H1 (cell line): ENCODE measurements around the gene BCAS3. TPM values are rescaled to one million over a fixed set of nuclear protein-coding genes. Genes with fewer than 3 reads are reported as not detected.

ENCODE experiments used
- CTCF ChIA-PET: fragments of 300-600 bp; sonication (Branson Sonifier 250); formaldehyde crosslinking; loops from one replicate; lab custom pipeline; 2021; ENCODE audit not compliant: partially characterized antibody; lab: Charles Lee
- POLR2A ChIA-PET: fragments of 300-600 bp; sonication (Branson Sonifier 250); formaldehyde crosslinking; loops from one replicate; lab custom pipeline; 2021; ENCODE audit warnings: inconsistent platforms; ENCODE audit not compliant: partially characterized antibody; lab: Charles Lee
- DNase-seq, 2 experiments: peaks; one replicate each; pipeline versions ENCODE4 v3.0.0 to v3.0.0-alpha.2; 2010 to 2022; ENCODE audit warnings: low spot score in 2 of 2, low read depth in 1 of 2, mixed read lengths in 1 of 2
- FAIRE-seq: peaks from 2 replicates; lab custom pipeline; 2011; peaks lifted over from hg19 to GRCh38; lab: Jason Lieb, UNC
- H2AFZ ChIP-seq: 2 replicates; pipeline ENCODE4 v1.8.1; 2012; ENCODE audit warnings: low read length, inconsistent platforms
- H2AK5ac ChIP-seq: 2 replicates; pipeline ENCODE4 v1.6.1; 2013; ENCODE audit warnings: low read depth, low read length
- H2BK120ac ChIP-seq: replicated peaks from 2 replicates; pipeline ENCODE3; 2013; ENCODE audit warnings: low read depth, low read length, inconsistent platforms
- H2BK12ac ChIP-seq: 2 replicates; pipeline ENCODE4 v1.6.1; 2013; ENCODE audit warnings: low read depth, low read length
- H2BK15ac ChIP-seq: 2 replicates; pipeline ENCODE4 v1.6.1; 2013; ENCODE audit warnings: low read length
- H2BK20ac ChIP-seq: 2 replicates; pipeline ENCODE4 v1.6.1; 2013; ENCODE audit warnings: low read length
- H2BK5ac ChIP-seq: 2 replicates; pipeline ENCODE4 v1.6.1; 2013; ENCODE audit warnings: low read depth, low read length
- H3K14ac ChIP-seq: 2 replicates; pipeline ENCODE4 v1.6.1; 2013; ENCODE audit warnings: inconsistent platforms; ENCODE audit not compliant: insufficient read length
- H3K18ac ChIP-seq: 2 replicates; pipeline ENCODE4 v1.6.1; 2013; ENCODE audit warnings: low read length; ENCODE audit errors: extremely low read depth
- H3K23ac ChIP-seq: 2 replicates; pipeline ENCODE4 v1.6.1; 2013; ENCODE audit warnings: inconsistent platforms; ENCODE audit not compliant: insufficient read length
- H3K23me2 ChIP-seq: 2 replicates; pipeline ENCODE4 v1.6.1; 2013; ENCODE audit warnings: low read depth, low read length
- H3K27ac ChIP-seq: 2 replicates; pipeline ENCODE4 v1.6.1; 2011; ENCODE audit warnings: low read depth, low read length, inconsistent platforms
- H3K27me3 ChIP-seq, 4 experiments: replicated peaks in 1 of 4; 1 replicate in 1 of 4; 2 replicates in 3 of 4; pipeline versions ENCODE4 v1.6.1 to v1.8.1; 2011 to 2013; ENCODE audit warnings: low read length in 3 of 4, mild to moderate bottlenecking in 3 of 4, inconsistent platforms in 2 of 4, mixed read lengths in 2 of 4, moderate library complexity in 1 of 4; ENCODE audit not compliant: control insufficient read depth in 3 of 4, insufficient read depth in 3 of 4; ENCODE audit errors: extremely low read depth in 1 of 4
- H3K36me3 ChIP-seq, 4 experiments: 2 replicates each; pipeline versions ENCODE4 v1.6.1 to v1.8.1; 2011 to 2013; ENCODE audit warnings: mild to moderate bottlenecking in 4 of 4, low read length in 3 of 4, moderate library complexity in 2 of 4, control low read depth in 1 of 4, inconsistent platforms in 1 of 4; ENCODE audit not compliant: insufficient read depth in 4 of 4, control insufficient read depth in 2 of 4
- H3K4ac ChIP-seq: replicated peaks from 2 replicates; pipeline ENCODE3; 2013; ENCODE audit warnings: low read length, low read depth, mixed read lengths, inconsistent platforms; ENCODE audit not compliant: insufficient read length
- H3K4me1 ChIP-seq, 4 experiments: replicated peaks in 1 of 4; 1 replicate in 1 of 4; 2 replicates in 3 of 4; pipeline versions ENCODE4 v1.6.1 to v1.8.1; 2011 to 2013; ENCODE audit warnings: low read length in 3 of 4, inconsistent platforms in 2 of 4, mixed read lengths in 1 of 4; ENCODE audit not compliant: insufficient read depth in 4 of 4, control insufficient read depth in 3 of 4
- H3K4me2 ChIP-seq, 2 experiments: 2 replicates each; pipeline versions ENCODE4 v1.6.1 to v1.8.1; 2011 to 2013; ENCODE audit warnings: low read depth in 2 of 2, low read length in 2 of 2, control low read depth in 1 of 2, inconsistent platforms in 1 of 2, mild to moderate bottlenecking in 1 of 2; ENCODE audit not compliant: insufficient read depth in 1 of 2
- H3K4me3 ChIP-seq, 4 experiments: fragments of 200-600, 300-600 bp in 1 of 4; sonication (generic), shearing (Covaris generic), sonication (Bioruptor Twin) in 1 of 4; 2 replicates each; pipeline versions ENCODE4 v1.5.1 to v1.8.1; 2011 to 2016; ENCODE audit warnings: low read length in 4 of 4, low read depth in 3 of 4, control low read depth in 2 of 4, inconsistent platforms in 2 of 4, mild to moderate bottlenecking in 2 of 4, mixed read lengths in 1 of 4, moderate library complexity in 1 of 4; ENCODE audit not compliant: insufficient read depth in 2 of 4; ENCODE audit errors: extremely low read depth in 1 of 4
- H3K56ac ChIP-seq: replicated peaks from 2 replicates; pipeline ENCODE3; 2013; ENCODE audit warnings: low read depth, mild to moderate bottlenecking, mixed read lengths, low read length, inconsistent platforms; ENCODE audit not compliant: insufficient read length
- H3K79me1 ChIP-seq: 2 replicates; pipeline ENCODE4 v1.6.1; 2013; ENCODE audit warnings: low read depth, low read length, control low read depth
- H3K79me2 ChIP-seq, 2 experiments: 2 replicates each; pipeline versions ENCODE4 v1.6.1 to v1.8.1; 2012 to 2013; ENCODE audit warnings: low read length in 2 of 2, mild to moderate bottlenecking in 2 of 2, inconsistent platforms in 1 of 2; ENCODE audit not compliant: insufficient read depth in 2 of 2, control insufficient read depth in 1 of 2
- H3K9ac ChIP-seq, 4 experiments: replicated peaks in 1 of 4; 1 replicate in 1 of 4; 2 replicates in 3 of 4; pipeline versions ENCODE4 v1.6.1 to v1.8.1; 2011 to 2013; ENCODE audit warnings: low read depth in 3 of 4, low read length in 3 of 4, control low read depth in 2 of 4, mild to moderate bottlenecking in 2 of 4, moderate library complexity in 2 of 4, inconsistent platforms in 1 of 4; ENCODE audit errors: extremely low read depth in 1 of 4
- H3K9me3 ChIP-seq, 2 experiments: 2 replicates each; pipeline versions ENCODE4 v1.6.1 to v1.8.1; 2012 to 2013; ENCODE audit warnings: mild to moderate bottlenecking in 2 of 2, moderate library complexity in 2 of 2, control low read depth in 1 of 2, inconsistent platforms in 1 of 2, low read depth in 1 of 2, low read length in 1 of 2, mixed read lengths in 1 of 2; ENCODE audit not compliant: insufficient read depth in 2 of 2
- H4K20me1 ChIP-seq, 2 experiments: replicated peaks in 1 of 2; 2 replicates each; pipeline versions ENCODE3 to v1.8.1; 2011 to 2013; ENCODE audit warnings: inconsistent platforms in 2 of 2, low read length in 2 of 2, mild to moderate bottlenecking in 1 of 2; ENCODE audit not compliant: insufficient read depth in 2 of 2, control insufficient read depth in 1 of 2
- H4K5ac ChIP-seq: 2 replicates; pipeline ENCODE4 v1.6.1; 2013; ENCODE audit warnings: low read length, low read depth, mixed read lengths, inconsistent platforms; ENCODE audit not compliant: insufficient read length
- H4K8ac ChIP-seq: 2 replicates; pipeline ENCODE4 v1.8.0; 2013; ENCODE audit warnings: mild to moderate bottlenecking, moderate library complexity, low read length, inconsistent platforms; ENCODE audit not compliant: insufficient read depth; ENCODE audit errors: extremely low read depth
- H4K91ac ChIP-seq: replicated peaks from 2 replicates; pipeline ENCODE3; 2013; ENCODE audit warnings: low read length, mixed read lengths, inconsistent platforms; ENCODE audit not compliant: insufficient read length
- ATF2 ChIP-seq: IDR thresholded peaks from 2 replicates; pipeline ENCODE4 v1.6.1; 2012; ENCODE audit warnings: low read length, inconsistent platforms
- CHD1 ChIP-seq: IDR thresholded peaks from 2 replicates; pipeline ENCODE4 v1.6.1; 2012; ENCODE audit warnings: low read depth, low read length, improper control_type of control experiment
- E2F6 ChIP-seq: IDR thresholded peaks from 2 replicates; pipeline ENCODE4 v1.6.1; 2012; ENCODE audit warnings: inconsistent platforms
- EP300 ChIP-seq, 2 experiments: IDR thresholded peaks; 1 replicate in 1 of 2; 2 replicates in 1 of 2; pipeline ENCODE4 v1.6.1; 2011 to 2012; ENCODE audit warnings: low read depth in 2 of 2, low read length in 2 of 2, mild to moderate bottlenecking in 2 of 2, borderline replicate concordance in 1 of 2, inconsistent platforms in 1 of 2, moderate library complexity in 1 of 2
- POLR2A ChIP-seq, 2 experiments: IDR thresholded peaks; 1 replicate in 1 of 2; 2 replicates in 1 of 2; pipeline ENCODE4 v1.6.1; 2011; ENCODE audit warnings: low read depth in 2 of 2, low read length in 2 of 2, mild to moderate bottlenecking in 2 of 2; ENCODE audit errors: control extremely low read depth in 1 of 2
- RNF2 ChIP-seq: fragments of 200-900, 300-1000 bp; sonication (generic); IDR thresholded peaks from 2 replicates; pipeline ENCODE4 v1.7.1; 2016; ENCODE audit warnings: borderline replicate concordance, low read depth, mild to moderate bottlenecking, antibody characterized with exemption, low read length; ENCODE audit not compliant: poor library complexity, severe bottlenecking; ENCODE audit errors: missing control alignments
- RXRA ChIP-seq: IDR thresholded peaks from 2 replicates; pipeline ENCODE4 v1.6.1; 2011; ENCODE audit warnings: low read depth, mild to moderate bottlenecking, low read length, moderate library complexity; ENCODE audit not compliant: insufficient read depth
- SIN3A ChIP-seq, 2 experiments: IDR thresholded peaks in 1 of 2; conservative IDR thresholded peaks in 1 of 2; 2 replicates each; pipeline ENCODE4 v1.6.1; 2011 to 2012; ENCODE audit warnings: low read length in 2 of 2, improper control_type of control experiment in 1 of 2, low read depth in 1 of 2, mild to moderate bottlenecking in 1 of 2
- SIRT6 ChIP-seq: IDR thresholded peaks from one replicate; pipeline ENCODE4 v1.7.1; 2012; ENCODE audit warnings: low read length, inconsistent platforms
- TAF1 ChIP-seq: IDR thresholded peaks from 2 replicates; pipeline ENCODE4 v1.6.1; 2011; ENCODE audit warnings: mild to moderate bottlenecking, low read depth, low read length
- TBP ChIP-seq: IDR thresholded peaks from 2 replicates; pipeline ENCODE4 v1.6.1; 2011; ENCODE audit warnings: low read depth, low read length, improper control_type of control experiment
- WGBS, 2 experiments: shearing (Covaris generic) in 1 of 2; methylation state at CpG; one replicate each; pipeline versions ENCODE4 v1.1.6 to v1.1.7; 2013 to 2015; ENCODE audit warnings: low lambda C conversion rate in 2 of 2, mixed read lengths in 2 of 2, inconsistent platforms in 1 of 2, low coverage in 1 of 2, missing lambda C conversion rate in 1 of 2; ENCODE audit not compliant: insufficient replicate concordance in 2 of 2, insufficient coverage in 1 of 2, insufficient read length in 1 of 2; ENCODE audit errors: extremely low coverage in 1 of 2, missing lambda C conversion rate in 1 of 2; 5-methylcytosine and 5-hydroxymethylcytosine counted together
- polyA plus RNA-seq, 7 experiments: library from polyadenylated mRNA; depleted of rRNA in 3 of 7; stranded (reverse) in 5 of 7; unstranded in 2 of 7; fragments of >200 nt in 5 of 7; fragments of 200-250 nt in 2 of 7; gene quantifications; 1 replicate in 5 of 7; 2 replicates in 1 of 7; 4 replicates in 1 of 7; pipeline versions ENCODE4 v1.2.1 to v1.2.3, GENCODE V29; 2011 to 2013; ENCODE audit warnings: missing spikeins in 2 of 7, mixed read lengths in 2 of 7
- total RNA-seq: library from RNA; stranded (reverse); fragmentation: NEBNext Ultra II Directional; extraction: Animal tissue kit (Norgen Biotek cat#: 25700); gene quantifications from 2 replicates; pipeline ENCODE4 v1.2.1, GENCODE V29; 2021

The BCAS3 gene
- total and polyA plus RNA-seq, 2 of the 8 experiments (the other 6 are each of a cell fraction or from before 2014, with no cell fraction given) = 9.9 to 13.3 TPM

- POLR2A ChIA-PET = no interaction called here
- Histone ChIP-seq H4K20me1 (no peaks in the 10 kb centered on the region), H3K56ac (no peak overlapping the region), H3K79me1 (no peaks in the 10 kb centered on the region), H4K91ac (no peak overlapping the region), H3K4ac (no peak overlapping the region), H2BK120ac (no peak overlapping the region), H3K4me2 (no peak overlapping the region), H2BK20ac (no peak overlapping the region), H4K8ac (no peak overlapping the region), H3K27me3 (no peaks in the 10 kb centered on the region), H3K14ac (no peak overlapping the region), H2BK15ac (peak overlapping the region; percentile 19; the same call in 1 of the 2 replicates), H2AFZ (no peak overlapping the region), H3K4me3 (no peak overlapping the region), H3K4me1 (peaks cover 3 to 6% (median 4%) of the 10 kb centered on the region in 4 experiments; a peak in 4 of 7 replicates), H3K23ac (no peak overlapping the region), H3K23me2 (no peaks in the 10 kb centered on the region), H4K5ac (no peak overlapping the region), H3K79me2 (no peaks in the 10 kb centered on the region), H3K27ac (no peak overlapping the region), H3K9ac (no peak overlapping the region), H3K36me3 (no peaks in the 10 kb centered on the region), H2BK5ac (no peak overlapping the region; the same call in 1 of the 2 replicates), H3K9me3 (no peaks in the 10 kb centered on the region), H2BK12ac (no peak overlapping the region), H2AK5ac (no peak overlapping the region), H3K18ac (no peak overlapping the region)
- CTCF ChIA-PET = no interaction called here
- DNase-seq = no peak
- 90% methylated on average over 2 of the region's 2 CpGs; no CpG with 5 or more reads in 1 of the 2 experiments for WGBS, 2 experiments
- FAIRE-seq = no peak
- TF ChIP-seq ATF2 (no peak), RNF2 (no peak), RXRA (no peak), CHD1 (no peak), TAF1 (no peak), SIRT6 (no peak), POLR2A (IDR thresholded peaks at IDR 0.05; ENCODE audit: control extremely low read depth in 1 of 2, low read depth in 2 of 2, low read length in 2 of 2) (no peak), TBP (no peak), SIN3A (conservative IDR thresholded peaks at IDR 0.05 in 1 of 2, IDR thresholded peaks at IDR 0.05 in 1 of 2; ENCODE audit: low read depth in 1 of 2, low read length in 2 of 2) (no peak), E2F6 (no peak), EP300 (IDR thresholded peaks at IDR 0.05; ENCODE audit: borderline replicate concordance in 1 of 2, low read depth in 2 of 2, low read length in 2 of 2) (no peak)
These were observed 570.7 kb downstream of the BCAS3 start for GRCh38 chr17:61248399-61248798.
